HepG2 (cell line): ENCODE measurements around the gene USE1. TPM values are rescaled to one million over a fixed set of nuclear protein-coding genes. Genes with fewer than 3 reads are reported as not detected.

Source experiments
- ATAC-seq: fragments of 200-7000 bp; cut with Tn5 transposase; 3 replicates; pipeline ENCODE4 v1.9.1; 2020; ENCODE audit warnings: mild to moderate bottlenecking, moderate library complexity
- BruUV-seq: library from RNA; stranded (reverse); fragments of 400-500 nt; replicated peaks from 2 replicates; lab custom pipeline; 2021; lab: Mats Ljungman, UMichigan
- CTCF ChIA-PET: fragments of 300-600 bp; formaldehyde crosslinking; extraction: SDS; loops from one replicate; lab custom pipeline; 2021; ENCODE audit warnings: low total read pairs, inconsistent platforms, low intra/inter-chr PET ratio; lab: Yijun Ruan, JAX
- POLR2A ChIA-PET: fragments of 350-600 bp; sonication (Branson Sonifier 250); formaldehyde crosslinking; loops from one replicate; lab custom pipeline; 2020; ENCODE audit warnings: antibody characterized with exemption, inconsistent platforms; lab: Yijun Ruan, JAX
- DNase-seq: peaks from one replicate; pipeline ENCODE4 v3.0.0-alpha.2; 2015; ENCODE audit warnings: low spot score
- FAIRE-seq: peaks from 3 replicates; lab custom pipeline; 2011; peaks lifted over from hg19 to GRCh38; lab: Jason Lieb, UNC
- H2AFZ ChIP-seq: one replicate; pipeline ENCODE4 v1.6.1; 2011; ENCODE audit warnings: low read length, inconsistent platforms
- H3K27ac ChIP-seq: fragments of 300-600 bp; 3 replicates; pipeline ENCODE4 v1.8.0; 2011; ENCODE audit warnings: mixed run types, mild to moderate bottlenecking, mixed read lengths, low read length, inconsistent platforms; ENCODE audit not compliant: insufficient read depth; ENCODE audit errors: extremely low read length
- H3K27me3 ChIP-seq, 2 experiments: fragments of 200-600 bp in 1 of 2; 2 replicates in 1 of 2; 3 replicates in 1 of 2; pipeline versions ENCODE4 v1.6.0 to v1.8.0; 2011; ENCODE audit warnings: low read length in 2 of 2, mild to moderate bottlenecking in 2 of 2, moderate library complexity in 2 of 2, inconsistent platforms in 1 of 2; ENCODE audit not compliant: insufficient read depth in 2 of 2, control insufficient read depth in 1 of 2
- H3K36me3 ChIP-seq, 2 experiments: fragments of 200-600 bp in 1 of 2; replicated peaks in 1 of 2; 2 replicates in 1 of 2; 3 replicates in 1 of 2; pipeline versions ENCODE4 v1.5.1 to v1.8.0; 2011; ENCODE audit warnings: low read length in 2 of 2, inconsistent platforms in 1 of 2; ENCODE audit not compliant: insufficient read depth in 2 of 2, control insufficient read depth in 1 of 2
- H3K4me1 ChIP-seq: 2 replicates; pipeline ENCODE4 v1.5.1; 2012; ENCODE audit warnings: low read length, inconsistent platforms; ENCODE audit not compliant: insufficient read depth
- H3K4me2 ChIP-seq: 2 replicates; pipeline ENCODE4 v1.6.0; 2011; ENCODE audit warnings: low read depth, low read length, inconsistent platforms
- H3K4me3 ChIP-seq, 3 experiments: fragments of 200-600 bp in 1 of 3; sonication (generic), shearing (Covaris generic) in 1 of 3; replicated peaks in 1 of 3; 2 replicates each; pipeline ENCODE4 v1.5.1; 2011 to 2016; ENCODE audit warnings: low read length in 3 of 3, inconsistent platforms in 2 of 3, low read depth in 2 of 3, mild to moderate bottlenecking in 2 of 3, control low read depth in 1 of 3, mixed read lengths in 1 of 3; ENCODE audit not compliant: insufficient read depth in 1 of 3
- H3K79me2 ChIP-seq: one replicate; pipeline ENCODE4 v1.6.1; 2011; ENCODE audit warnings: low read length, inconsistent platforms; ENCODE audit not compliant: insufficient read depth
- H3K9ac ChIP-seq: 2 replicates; pipeline ENCODE4 v1.6.0; 2011; ENCODE audit warnings: mild to moderate bottlenecking, low read depth, low read length, inconsistent platforms; ENCODE audit not compliant: insufficient read depth
- H3K9me3 ChIP-seq: 2 replicates; pipeline ENCODE4 v1.5.1; 2012; ENCODE audit warnings: mild to moderate bottlenecking, low read length
- H4K20me1 ChIP-seq: 2 replicates; pipeline ENCODE4 v1.6.0; 2011; ENCODE audit warnings: inconsistent platforms, mild to moderate bottlenecking, low read length, moderate library complexity; ENCODE audit not compliant: insufficient read depth
- BORCS8-MEF2B ChIP-seq: sonication (generic); formaldehyde crosslinking; IDR thresholded peaks from 2 replicates; pipeline ENCODE4 v1.8.0; 2022; ENCODE audit warnings: mild to moderate bottlenecking, missing genetic modification reagents
- GATAD2A ChIP-seq: IDR thresholded peaks from 2 replicates; pipeline ENCODE4 v1.6.1; 2016
- HNF1B ChIP-seq: sonication (generic); formaldehyde crosslinking; IDR thresholded peaks from 2 replicates; pipeline ENCODE4 v1.5.1; 2020; ENCODE audit warnings: mild to moderate bottlenecking, moderate library complexity, missing genetic modification reagents
- MAZ ChIP-seq, 2 experiments: sonication (generic) in 1 of 2; formaldehyde crosslinking in 1 of 2; IDR thresholded peaks; 2 replicates each; pipeline versions ENCODE4 v1.5.0 to v1.6.1; 2012 to 2020; ENCODE audit warnings: low read depth in 2 of 2, mild to moderate bottlenecking in 2 of 2, borderline replicate concordance in 1 of 2, improper control_type of control experiment in 1 of 2, low read length in 1 of 2, missing genetic modification reagents in 1 of 2, moderate library complexity in 1 of 2
- POLR2G ChIP-seq: fragments of 200-400 bp; formaldehyde crosslinking; IDR thresholded peaks from 2 replicates; pipeline ENCODE4 v1.6.1; 2018; ENCODE audit warnings: mild to moderate bottlenecking, low read depth, low read length, moderate library complexity
- RAD21 ChIP-seq: fragments of 450-650 bp; formaldehyde crosslinking; IDR thresholded peaks from 2 replicates; pipeline ENCODE4 v1.5.0; 2020; ENCODE audit warnings: mild to moderate bottlenecking
- RBFOX2 ChIP-seq: fragments of 200-400 bp; formaldehyde crosslinking; IDR thresholded peaks from 2 replicates; pipeline ENCODE4 v1.6.1; 2017; ENCODE audit warnings: low read depth, mild to moderate bottlenecking, low read length
- SAFB2 ChIP-seq: sonication (generic); formaldehyde crosslinking; IDR thresholded peaks from 2 replicates; pipeline ENCODE4 v1.5.1; 2020; ENCODE audit warnings: missing genetic modification reagents, low read depth, mild to moderate bottlenecking, borderline replicate concordance
- SMAD9 ChIP-seq: sonication (generic); formaldehyde crosslinking; IDR thresholded peaks from 2 replicates; pipeline ENCODE4 v1.5.1; 2020; ENCODE audit warnings: mild to moderate bottlenecking, missing genetic modification reagents
- SP2 ChIP-seq: sonication (generic); formaldehyde crosslinking; IDR thresholded peaks from 2 replicates; pipeline ENCODE4 v1.5.1; 2020; ENCODE audit warnings: mild to moderate bottlenecking, missing genetic modification reagents
- THAP7 ChIP-seq: sonication (generic); formaldehyde crosslinking; IDR thresholded peaks from 2 replicates; pipeline ENCODE4 v1.8.1; 2023; ENCODE audit warnings: mild to moderate bottlenecking, missing genetic modification reagents
- ZBTB38 ChIP-seq: sonication (generic); formaldehyde crosslinking; IDR thresholded peaks from 2 replicates; pipeline ENCODE4 v1.5.1; 2020; ENCODE audit warnings: mild to moderate bottlenecking, missing genetic modification reagents
- ZSCAN31 ChIP-seq: sonication (generic); formaldehyde crosslinking; IDR thresholded peaks from 2 replicates; pipeline ENCODE4 v1.5.0; 2020; ENCODE audit warnings: low read depth, mild to moderate bottlenecking, missing genetic modification reagents
- ZSCAN9 ChIP-seq: IDR thresholded peaks from 2 replicates; pipeline ENCODE4 v1.6.1; 2016; ENCODE audit warnings: borderline replicate concordance
- WGBS: methylation state at CpG from one replicate; pipeline ENCODE4 v1.1.6; 2017; ENCODE audit warnings: low lambda C conversion rate; 5-methylcytosine and 5-hydroxymethylcytosine counted together
- in situ Hi-C: cut with HindIII; loops from 2 replicates; pipeline ENCODE4 v1.10.0; 2017; ENCODE audit warnings: low pct_unique_long_range_greater_than_20kb; ENCODE audit not compliant: extremely low pct_ligation_motif_present
- intact Hi-C: fragments of 100-400 bp; cut with micrococcal nuclease; formaldehyde crosslinking; loops from one replicate; pipeline ENCODE4 v1.10.0; 2022; ENCODE audit not compliant: unreplicated experiment
- polyA plus RNA-seq, 8 experiments: library from polyadenylated mRNA; depleted of rRNA in 3 of 8; stranded (reverse) in 7 of 8; unstranded in 1 of 8; fragments of >200 nt; fragmentation: Illumina TruSeq in 4 of 8; extraction: Trizol in 4 of 8; gene quantifications; 2 replicates each; pipeline versions ENCODE4 v1.2.1 to v1.2.3, GENCODE V29; 2011 to 2016; ENCODE audit warnings: low read depth in 4 of 8, missing spikeins in 1 of 8, mixed read lengths in 1 of 8; ENCODE audit not compliant: insufficient read depth in 1 of 8
- total RNA-seq, 5 experiments: library from RNA; depleted of rRNA; stranded (reverse); fragments of >200 nt; fragmentation: Illumina TruSeq; extraction: Trizol; gene quantifications; 2 replicates each; pipeline ENCODE4 v1.2.3, GENCODE V29; 2016; ENCODE audit warnings: low read depth in 1 of 5

The USE1 gene
- total and polyA plus RNA-seq, 2 of the 13 experiments (the other 11 are each of a cell fraction or from before 2014, with no cell fraction given) = 9.9 to 17.6 TPM

GRCh38 chr19:17266589-17266974 lies 51.4 kb downstream of the USE1 start:
- DNase-seq (no peak), ATAC-seq (no peak), FAIRE-seq (no peak)
- Histone ChIP-seq H3K27me3 (peaks cover 0 to 6% of the 10 kb centered on the region in 2 experiments; a peak in 2 of 5 replicates), H3K36me3 (peaks cover 2 to 12% of the 10 kb centered on the region in 2 experiments; a peak in 3 of 5 replicates), H3K9ac (no peak overlapping the region), H3K4me2 (peak overlapping the region; percentile 30; the same call in 1 of the 2 replicates), H3K4me1 (peaks cover 44% of the 10 kb centered on the region), H3K9me3 (no peaks in the 10 kb centered on the region), H3K79me2 (peaks cover 13% of the 10 kb centered on the region), H2AFZ (no peak overlapping the region), H4K20me1 (no peaks in the 10 kb centered on the region), H3K4me3 (no peak overlapping the region), H3K27ac (no peak overlapping the region)
- ChIA-PET CTCF (no interaction called here), POLR2A (interaction anchor here (0.6 to 2.8 kb wide), 22 partner anchors 8 to 190 kb away, joined by 3 to 40 read pairs (median 5); partner anchors contain the start of genes BST2, DDA1, MRPL34 and NR2F6)
- intact Hi-C loops = loop anchor here (5.0 kb wide), 1 partner anchor 39 kb away; the partner anchor contains the start of gene OCEL1
- no TSS peak for BruUV-seq
- TF ChIP-seq SP2 (CRISPR knock-in tag) = no peak
- no peak for TF ChIP-seq SMAD9 (CRISPR knock-in tag)
- TF ChIP-seq RAD21 (CRISPR knock-in tag) = no peak
- 0 out of 2 replicates have a peak, but pooled peaks have one; percentile 56 for TF ChIP-seq ZBTB38
- no peak for TF ChIP-seq THAP7
- in situ Hi-C loops = no loop called here
- WGBS = 89% methylated on average over 12 of the region's 12 CpGs

GRCh38 chr19:17266975-17267788 lies 52.0 kb downstream of the USE1 start, which contains the start of gene BABAM1:
TSS of gene BABAM1 (plus strand) at chr19:17267443. CDS start at chr19:17268807, 1,364 bp downstream.
- H3K9ac ChIP-seq = peak within 1 kb of the TSS; percentile 88
- in situ Hi-C loops (no loop called here), intact Hi-C loops (loop anchor here (1.0 to 5.0 kb wide), 2 partner anchors 38 to 40 kb away; partner anchors contain the start of genes MRPL34 and OCEL1)
- no peaks in the 10 kb centered on the region for H4K20me1 ChIP-seq
- peaks cover 0 to 6% of the 10 kb centered on the region in 2 experiments; a peak in 2 of 5 replicates for H3K27me3 ChIP-seq
- peaks cover 3 to 13% of the 10 kb centered on the region in 2 experiments; a peak in 3 of 5 replicates for H3K36me3 ChIP-seq
- peak; percentile 99 for DNase-seq
- H3K4me1 ChIP-seq = peaks cover 38% of the 10 kb centered on the region
- CTCF ChIA-PET = no interaction called here
- peak; percentile 96 for ATAC-seq
- WGBS = under 1% methylated on average over 25 of the region's 27 CpGs
- TSS peak; percentile 57 for BruUV-seq
- POLR2A ChIA-PET = interaction anchor here (0.5 to 2.8 kb wide), 26 partner anchors 9 to 234 kb away, joined by 3 to 40 read pairs (median 4); partner anchors contain the start of genes BST2, DDA1, MRPL34 and NR2F6
- FAIRE-seq = peak; percentile 99
- H3K4me2 ChIP-seq = peak within 1 kb of the TSS; percentile 91
- peak within 1 kb of the TSS; percentile 92 to 100 (median 98) for H3K4me3 ChIP-seq
- peaks cover 13% of the 10 kb centered on the region for H3K79me2 ChIP-seq
- peak within 1 kb of the TSS; percentile 75 for H3K27ac ChIP-seq
- no peaks in the 10 kb centered on the region for H3K9me3 ChIP-seq
- peak within 1 kb of the TSS; percentile 66 for H2AFZ ChIP-seq
- TF ChIP-seq BORCS8-MEF2B (CRISPR knock-in tag) (no peak), ZSCAN9 (peak; percentile 72), POLR2G (peak; percentile 89), RBFOX2 (peak; percentile 49; the same call in 1 of the 2 replicates), ZSCAN31 (CRISPR knock-in tag) (0 out of 2 replicates have a peak, but pooled peaks have one; percentile 63), MAZ (IDR thresholded peaks at IDR 0.05; ENCODE audit: borderline replicate concordance, low read depth, low read length) (no peak), MAZ (CRISPR knock-in tag; IDR thresholded peaks at IDR 0.05; ENCODE audit: low read depth) (0 out of 2 replicates have a peak, but pooled peaks have one; percentile 26), SAFB2 (no peak), HNF1B (CRISPR knock-in tag) (peak; percentile 37; the same call in 1 of the 2 replicates), GATAD2A (peak; percentile 41; the same call in 1 of the 2 replicates)
